DOHH2 (cell line): ENCODE data around the gene CBLN3.

Experiments used
- EZH2phosphoT487 ChIP-seq: fragments of 200-600 bp; sonication (generic); IDR thresholded peaks from 2 replicates; pipeline ENCODE4 v1.6.1; 2017; ENCODE audit warnings: borderline replicate concordance, mild to moderate bottlenecking, antibody characterized with exemption, low read length, moderate library complexity, mixed read lengths
- TF ChIP-seq, protein P1 (sequence below): fragments of 200-600 bp; sonication (generic); IDR thresholded peaks from one replicate; pipeline ENCODE4 v1.5.1; 2014; ENCODE audit warnings: antibody characterized with exemption, mild to moderate bottlenecking, low read depth, low read length; ENCODE audit not compliant: poor library complexity, severe bottlenecking

DNA sequence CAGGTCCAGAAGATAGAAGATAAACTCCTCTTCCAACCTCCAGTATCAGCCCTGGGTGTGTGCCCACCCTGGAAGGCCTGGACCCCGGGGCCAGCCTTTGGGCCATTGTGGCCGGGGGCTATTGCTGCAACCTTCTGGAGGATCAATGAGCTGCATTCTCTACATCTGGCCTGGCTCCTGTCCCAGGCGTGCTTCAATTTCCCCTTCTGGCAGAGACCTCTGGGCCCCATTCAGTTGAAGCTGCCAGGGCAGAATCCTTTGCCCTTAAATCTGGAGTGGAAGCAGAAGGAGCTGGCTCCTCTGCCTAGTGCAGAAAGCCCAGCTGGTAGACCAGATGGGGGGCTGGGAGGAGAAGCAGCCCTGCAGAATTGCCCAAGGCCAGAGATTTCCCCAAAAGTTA lies 20.7 kb downstream of the CBLN3 start:
- TF ChIP-seq, protein P1, sequence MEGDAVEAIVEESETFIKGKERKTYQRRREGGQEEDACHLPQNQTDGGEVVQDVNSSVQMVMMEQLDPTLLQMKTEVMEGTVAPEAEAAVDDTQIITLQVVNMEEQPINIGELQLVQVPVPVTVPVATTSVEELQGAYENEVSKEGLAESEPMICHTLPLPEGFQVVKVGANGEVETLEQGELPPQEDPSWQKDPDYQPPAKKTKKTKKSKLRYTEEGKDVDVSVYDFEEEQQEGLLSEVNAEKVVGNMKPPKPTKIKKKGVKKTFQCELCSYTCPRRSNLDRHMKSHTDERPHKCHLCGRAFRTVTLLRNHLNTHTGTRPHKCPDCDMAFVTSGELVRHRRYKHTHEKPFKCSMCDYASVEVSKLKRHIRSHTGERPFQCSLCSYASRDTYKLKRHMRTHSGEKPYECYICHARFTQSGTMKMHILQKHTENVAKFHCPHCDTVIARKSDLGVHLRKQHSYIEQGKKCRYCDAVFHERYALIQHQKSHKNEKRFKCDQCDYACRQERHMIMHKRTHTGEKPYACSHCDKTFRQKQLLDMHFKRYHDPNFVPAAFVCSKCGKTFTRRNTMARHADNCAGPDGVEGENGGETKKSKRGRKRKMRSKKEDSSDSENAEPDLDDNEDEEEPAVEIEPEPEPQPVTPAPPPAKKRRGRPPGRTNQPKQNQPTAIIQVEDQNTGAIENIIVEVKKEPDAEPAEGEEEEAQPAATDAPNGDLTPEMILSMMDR = no peak
- TF ChIP-seq EZH2phosphoT487 = no peak
